Embryonic facial prominence (tissue), 1 donor: Measurements from ENCODE around the gene NEK4.

Source experiments
- DNase-seq: peaks from one replicate; pipeline ENCODE4 v3.0.0-alpha.2; 2016; ENCODE audit errors: extremely low spot score

The NEK4 gene

GRCh38 chr3:52663098-52663497, 107.6 kb downstream of the NEK4 start:
- no peak for DNase-seq

DNA sequence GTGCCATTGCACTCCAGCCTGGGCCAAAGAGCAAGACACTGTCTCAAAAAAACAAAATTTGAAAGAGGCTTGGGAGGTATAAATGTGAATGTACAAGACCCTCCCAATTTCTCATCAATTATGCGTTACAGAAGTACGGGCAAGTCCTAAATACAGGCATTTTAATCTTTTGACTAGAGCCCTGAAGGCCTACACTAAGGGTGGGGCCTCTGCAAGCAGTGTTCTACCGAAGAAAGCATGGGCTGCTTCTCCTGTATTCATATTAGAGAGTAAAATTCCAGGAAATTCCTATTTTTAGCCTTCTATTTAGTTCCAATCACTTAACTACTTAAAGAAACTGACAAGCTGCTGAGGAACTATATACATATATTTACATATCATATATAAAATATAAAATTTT, 110.7 kb downstream of the NEK4 start:
- DNase-seq: no peak
